GM19455 (cell line): ENCODE data around the gene NCKIPSD.

Experiments
- ATAC-seq: cut with Tn5 transposase; IDR thresholded peaks from one replicate; pipeline ENCODE4 v1.9.1; 2021; ENCODE audit not compliant: unreplicated experiment

Gene NCKIPSD

DNA sequence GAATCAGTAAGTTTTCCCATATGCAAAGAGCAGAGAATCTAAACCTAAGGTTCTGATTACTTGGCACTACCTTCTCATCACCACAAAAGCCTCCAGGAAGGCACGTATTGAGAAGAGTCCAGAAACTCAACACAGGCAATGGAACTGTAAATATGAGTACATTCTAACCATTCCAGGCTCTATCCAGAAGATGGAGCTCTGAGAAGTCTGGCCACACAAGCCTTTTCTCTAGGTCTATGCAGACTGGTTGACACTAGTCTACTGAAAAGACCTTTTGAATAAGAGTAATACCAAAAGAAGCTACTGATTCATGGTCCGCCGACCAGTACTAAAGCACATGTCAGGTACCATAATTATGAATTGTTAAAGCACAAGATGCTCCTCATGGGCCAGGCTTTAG is 12.2 kb upstream of the NCKIPSD start:
- no peak for ATAC-seq

DNA sequence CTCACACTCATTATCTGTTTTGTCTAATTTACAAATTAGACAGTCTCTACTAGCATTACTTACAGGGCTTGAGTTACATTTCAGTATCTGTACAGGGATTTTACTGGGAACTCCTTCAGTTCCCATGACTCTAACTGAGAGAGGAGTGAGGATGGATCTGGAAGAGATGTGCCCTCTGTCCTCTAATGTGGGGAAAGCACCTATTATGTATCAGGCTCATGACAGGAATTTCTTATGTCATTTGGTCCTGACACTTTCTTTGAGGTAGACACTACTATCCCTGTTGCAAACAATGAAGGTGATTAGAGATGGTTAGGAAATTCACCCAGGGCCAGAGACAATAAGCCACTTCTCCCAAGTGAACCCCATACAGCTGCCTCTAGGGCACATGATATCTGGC is 10.9 kb upstream of the NCKIPSD start:
- no peak for ATAC-seq

- ATAC-seq, result no peak
Observed at GRCh38 chr3:48696156-48696555, 10.4 kb upstream of the NCKIPSD start.

DNA sequence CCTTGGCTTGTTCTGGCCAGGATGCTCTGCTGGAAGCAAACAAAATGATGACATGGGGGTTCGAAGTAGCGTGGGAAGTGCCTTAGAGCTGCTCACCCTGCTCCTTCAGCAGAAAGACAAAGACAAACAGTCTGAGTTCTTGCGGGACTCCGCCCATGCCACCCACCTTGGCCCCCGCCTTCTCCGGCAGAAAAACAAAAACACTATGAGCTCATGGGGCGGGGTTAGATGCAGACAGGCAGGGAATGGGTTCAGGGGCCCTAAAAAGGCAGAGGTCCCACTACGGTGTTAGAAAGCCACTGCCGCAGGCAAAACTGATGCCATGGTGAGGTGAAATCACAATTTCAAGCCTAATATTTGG is 9.7 kb upstream of the NCKIPSD start:
- no peak for ATAC-seq

- ATAC-seq, result no peak
Observed at GRCh38 chr3:48694610-48695392, 9.1 kb upstream of the NCKIPSD start.

- no peak for ATAC-seq
Observed at GRCh38 chr3:48693826-48694225, 8.1 kb upstream of the NCKIPSD start.

GRCh38 chr3:48692551-48692950 is 6.8 kb upstream of the NCKIPSD start:
- no peak for ATAC-seq

DNA sequence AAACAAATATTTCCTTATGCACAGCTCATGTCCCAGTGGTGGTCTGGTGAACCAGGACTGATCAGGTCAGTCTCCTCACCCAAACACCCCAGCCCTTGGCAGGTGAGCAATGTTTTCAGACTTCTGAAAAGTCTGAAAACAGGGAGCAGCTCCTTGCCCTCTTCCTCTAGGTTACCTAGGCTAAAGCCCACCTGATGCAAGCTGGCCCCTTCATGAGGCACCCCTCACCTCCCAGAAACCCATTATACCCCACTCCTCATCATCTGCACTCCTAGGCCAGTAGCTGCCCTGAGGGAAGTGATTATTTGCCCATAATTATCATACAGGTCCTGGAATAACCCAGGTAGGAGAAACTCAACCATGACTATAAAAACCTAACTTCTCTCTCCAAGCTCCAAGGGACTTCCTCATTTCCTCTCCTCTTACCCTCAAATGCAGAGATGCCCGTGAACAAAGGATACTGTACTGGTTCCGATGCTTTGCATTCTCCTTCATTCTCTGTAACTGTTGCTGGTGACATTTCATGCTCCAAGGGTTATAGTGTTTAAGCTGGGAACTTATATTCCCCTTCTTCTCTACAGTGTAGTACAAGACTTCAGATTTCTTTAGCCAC is 5.2 kb upstream of the NCKIPSD start:
- ATAC-seq, result no peak

- no peak for ATAC-seq
Observed at GRCh38 chr3:48689384-48689783, 3.7 kb upstream of the NCKIPSD start.

GRCh38 chr3:48688737-48689075 is 3.0 kb upstream of the NCKIPSD start:
- no peak for ATAC-seq

- ATAC-seq, result no peak
Observed at GRCh38 chr3:48688032-48688736, 2.5 kb upstream of the NCKIPSD start.

DNA sequence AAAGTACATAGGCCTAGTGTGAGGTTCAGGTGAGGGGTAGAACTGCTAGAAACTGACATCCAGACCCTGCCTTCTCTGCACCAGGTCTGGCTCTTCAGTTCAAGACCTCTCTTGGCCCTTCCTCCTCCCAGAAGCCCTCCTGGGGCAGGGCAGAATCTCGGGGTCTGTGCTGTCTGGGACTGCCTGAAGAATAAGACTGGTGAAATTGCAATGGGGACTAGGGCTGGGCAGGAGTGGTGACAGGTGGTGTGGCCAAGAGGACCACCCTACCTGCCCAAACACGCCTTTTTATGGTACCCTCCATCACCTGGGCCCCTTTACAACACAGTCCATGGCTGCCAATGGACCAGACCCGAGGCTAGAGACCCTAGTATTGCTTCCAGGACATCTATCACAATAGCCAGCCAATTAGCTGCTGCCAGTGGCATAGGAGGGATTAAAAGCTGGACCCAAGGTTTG is 1.5 kb upstream of the NCKIPSD start:
- ATAC-seq, result no peak

DNA sequence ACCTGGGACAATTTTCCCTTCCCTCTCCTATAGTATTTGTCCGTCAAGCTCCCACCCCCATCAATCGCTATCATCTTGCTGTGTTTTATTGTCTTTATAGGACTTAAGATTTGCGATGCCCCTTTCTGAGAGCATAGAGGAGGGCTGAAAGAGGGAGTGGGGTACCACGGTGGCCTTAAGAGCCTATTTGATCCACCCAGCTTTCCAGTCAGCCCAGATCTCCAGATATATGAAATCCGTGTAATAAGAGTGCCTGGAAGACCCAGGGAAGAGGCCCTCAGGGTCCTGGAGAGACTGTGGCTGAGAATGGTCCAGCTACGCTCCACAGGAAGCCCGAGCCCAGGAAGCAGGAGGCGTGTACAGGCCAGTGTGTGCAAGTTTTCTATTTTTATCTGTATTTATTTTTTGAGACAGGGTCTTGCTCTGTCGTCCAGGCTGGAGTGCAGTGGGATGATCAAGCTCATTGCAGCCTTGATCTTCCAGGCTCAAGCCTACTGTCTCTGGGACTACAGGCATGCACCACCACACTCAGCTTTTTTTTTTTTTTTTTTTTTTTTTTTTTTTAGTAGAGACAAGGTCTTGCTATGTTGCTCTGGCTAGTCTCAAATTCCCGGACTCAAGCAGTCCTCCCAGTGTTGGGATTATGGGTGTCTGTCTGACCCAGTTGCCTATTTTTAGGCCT is 964 bp upstream of the NCKIPSD start:
- no peak for ATAC-seq

DNA sequence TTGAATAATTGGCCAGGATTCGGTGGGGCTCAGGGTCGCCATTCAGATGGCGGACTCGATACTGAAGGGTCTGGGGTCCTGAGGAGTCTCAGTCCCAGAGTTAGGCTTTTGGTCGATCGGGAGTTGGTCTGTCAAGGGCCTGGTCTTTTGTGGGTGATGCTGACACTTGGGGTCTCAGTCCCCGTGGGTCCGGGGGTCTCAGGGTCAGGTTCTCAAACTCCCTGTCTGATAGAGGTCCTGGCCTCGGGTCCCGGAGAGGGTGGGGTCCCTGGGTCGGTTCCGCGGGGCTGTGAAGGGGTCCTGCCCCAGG is 467 bp downstream of the NCKIPSD start:
- ATAC-seq, result no peak

DNA sequence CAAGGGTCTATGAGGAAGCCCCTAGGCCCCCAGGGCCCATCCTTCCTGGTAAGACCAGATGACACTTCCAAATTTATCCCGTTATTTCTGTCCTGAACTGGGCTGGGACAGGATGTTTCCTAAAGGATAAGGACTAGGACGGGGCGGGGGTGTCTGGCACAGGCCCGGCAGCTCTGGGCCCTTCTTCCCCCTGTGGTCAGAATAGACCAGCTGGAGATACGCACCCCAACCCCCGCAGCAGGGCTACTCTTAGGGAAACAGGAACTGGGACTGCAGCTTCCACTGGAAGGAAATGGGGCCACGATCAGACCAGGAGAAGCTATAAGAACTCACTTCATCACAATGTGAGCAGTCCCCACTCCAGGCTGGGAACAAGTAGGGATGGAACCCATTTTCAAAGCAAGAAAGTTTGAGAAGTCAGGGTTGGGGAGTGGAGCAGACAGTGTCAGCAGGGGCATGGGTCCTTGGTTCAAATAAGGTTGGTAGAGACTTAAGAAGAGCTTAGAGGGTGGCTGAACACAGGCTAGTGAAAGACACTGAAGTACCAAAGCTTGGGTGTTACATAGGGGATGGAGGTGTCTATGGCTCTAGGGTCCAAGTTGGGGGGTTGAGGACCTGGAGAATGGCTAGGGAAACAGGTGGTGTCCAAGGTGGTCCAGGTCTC is 1.1 kb downstream of the NCKIPSD start:
- ATAC-seq, result no peak

- ATAC-seq, result no peak
Observed at GRCh38 chr3:48684054-48684349, 1.7 kb downstream of the NCKIPSD start.

GRCh38 chr3:48682786-48683185 is 2.9 kb downstream of the NCKIPSD start:
- ATAC-seq, result no peak

- ATAC-seq, result no peak
Observed at GRCh38 chr3:48681974-48682610, 3.6 kb downstream of the NCKIPSD start.

DNA sequence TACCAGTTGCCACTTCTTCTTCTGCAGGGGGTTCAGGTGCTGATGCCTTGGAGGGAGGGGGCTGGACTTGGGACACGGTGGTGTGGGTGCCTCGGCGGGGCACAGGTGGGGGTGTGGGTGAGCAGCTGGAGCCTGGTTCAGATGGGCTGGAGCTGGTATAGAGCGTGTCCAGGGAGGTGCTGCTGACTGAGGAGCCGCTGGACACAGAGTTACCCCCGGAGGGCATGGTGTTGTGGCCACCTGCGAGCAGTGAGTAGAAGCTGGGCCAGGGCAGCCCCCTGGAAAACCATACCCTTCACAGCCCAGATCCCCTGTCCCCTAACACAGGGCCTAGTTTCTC is 4.2 kb downstream of the NCKIPSD start:
- no peak for ATAC-seq

DNA sequence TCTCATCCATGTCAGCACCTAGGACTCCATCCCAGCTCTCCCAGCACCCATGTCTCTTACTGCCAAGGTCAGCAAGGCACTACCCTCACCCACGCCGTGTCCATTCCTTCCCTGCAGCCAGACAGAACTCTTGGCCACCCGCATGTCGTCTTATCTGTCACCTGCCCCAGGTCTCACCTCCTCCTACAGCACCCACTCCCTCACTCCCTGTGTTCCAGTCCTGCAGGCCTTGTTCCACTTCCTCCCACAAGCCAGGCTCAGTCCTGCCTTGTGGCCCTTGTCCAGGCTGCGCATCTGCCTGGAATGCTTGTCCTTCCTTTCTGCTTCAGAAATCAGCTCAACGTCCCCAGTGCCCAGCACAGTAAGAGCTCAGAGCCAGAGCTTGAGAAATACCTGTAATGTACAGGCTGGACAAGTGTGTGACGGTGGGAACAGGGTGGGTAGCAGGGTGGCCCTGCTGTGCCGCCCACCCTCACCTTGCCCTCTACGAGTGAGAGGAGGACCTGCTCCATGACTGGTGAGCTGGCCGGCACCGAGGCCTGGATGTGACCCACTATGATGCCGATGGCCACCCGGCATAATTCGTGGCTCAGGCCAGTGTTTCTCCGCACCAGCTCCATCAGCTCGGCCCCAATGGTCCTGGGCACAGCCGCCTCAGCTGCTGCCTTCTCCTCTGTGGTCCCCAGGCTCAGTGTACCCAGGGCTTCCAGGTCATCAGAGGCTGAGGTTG is 4.7 kb downstream of the NCKIPSD start:
- no peak for ATAC-seq
